Mucosa of stomach (tissue), 1 donor: ENCODE measurements around the gene CASK.
"Not testable (repeated sequence)": the region's sequence is repeated elsewhere in the genome, so short reads cannot be mapped to it uniquely, and the experiment has no call there.

Source experiments
- H3K27me3 ChIP-seq: one replicate; pipeline ENCODE4 v1.7.0; 2013; ENCODE audit warnings: mild to moderate bottlenecking, low read length; ENCODE audit not compliant: control insufficient read depth, insufficient read depth
- H3K36me3 ChIP-seq: one replicate; pipeline ENCODE4 v1.7.0; 2013; ENCODE audit warnings: low read length; ENCODE audit not compliant: control insufficient read depth, insufficient read depth
- H3K4me1 ChIP-seq: one replicate; pipeline ENCODE4 v1.7.0; 2013; ENCODE audit warnings: mild to moderate bottlenecking, low read length; ENCODE audit not compliant: control insufficient read depth, insufficient read depth
- H3K4me3 ChIP-seq: one replicate; pipeline ENCODE4 v1.7.0; 2013; ENCODE audit warnings: low read length
- H3K9ac ChIP-seq: one replicate; pipeline ENCODE4 v1.7.0; 2013; ENCODE audit warnings: mild to moderate bottlenecking, low read length, moderate library complexity
- H3K9me3 ChIP-seq: one replicate; pipeline ENCODE4 v1.7.0; 2013; ENCODE audit warnings: mild to moderate bottlenecking, low read length, moderate library complexity; ENCODE audit not compliant: control insufficient read depth
- donor health status: Pancreatic carcinoma.

CASK gene

DNA sequence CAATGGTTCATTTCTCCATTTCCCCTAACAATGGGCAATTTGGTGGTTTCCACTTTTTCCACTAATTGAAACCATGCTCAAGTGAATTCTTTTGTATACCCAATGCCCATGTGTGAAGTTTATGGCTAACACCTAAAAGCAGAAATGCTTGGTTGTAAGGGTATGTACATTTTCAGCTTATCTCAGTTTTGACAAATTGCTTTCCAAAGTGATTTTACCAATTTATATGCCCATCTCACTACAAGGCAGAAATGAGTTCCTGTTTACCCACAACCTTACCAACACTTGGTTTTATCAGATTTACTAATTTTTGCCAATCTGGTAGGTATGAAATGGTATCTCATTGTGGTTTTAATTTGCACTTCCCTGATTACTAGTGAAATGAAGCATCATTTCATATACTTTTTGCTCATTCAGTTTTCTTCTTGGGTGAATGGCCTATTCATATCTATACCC lies 219.8 kb downstream of the CASK start:
- H3K9ac ChIP-seq = no peak overlapping the region
- H3K4me1 ChIP-seq = no peaks in the 10 kb centered on the region
- no peak overlapping the region for H3K4me3 ChIP-seq
- H3K36me3 ChIP-seq = no peaks in the 10 kb centered on the region
- H3K9me3 ChIP-seq = no peaks in the 10 kb centered on the region
- H3K27me3 ChIP-seq = no peaks in the 10 kb centered on the region

GRCh38 chrX:41695426-41695825 lies 227.9 kb downstream of the CASK start:
- Histone ChIP-seq H3K27me3 (no peaks in the 10 kb centered on the region), H3K4me3 (no peak overlapping the region), H3K9ac (no peak overlapping the region), H3K9me3 (no peaks in the 10 kb centered on the region), H3K36me3 (no peaks in the 10 kb centered on the region), H3K4me1 (no peaks in the 10 kb centered on the region)

- H3K4me3 ChIP-seq = no peak overlapping the region
- H3K4me1 ChIP-seq = no peaks in the 10 kb centered on the region
- H3K9me3 ChIP-seq = no peaks in the 10 kb centered on the region
- H3K27me3 ChIP-seq = no peaks in the 10 kb centered on the region
- H3K9ac ChIP-seq = no peak overlapping the region
- no peaks in the 10 kb centered on the region for H3K36me3 ChIP-seq
These were observed 230.3 kb downstream of the CASK start for GRCh38 chrX:41693024-41693423.

DNA sequence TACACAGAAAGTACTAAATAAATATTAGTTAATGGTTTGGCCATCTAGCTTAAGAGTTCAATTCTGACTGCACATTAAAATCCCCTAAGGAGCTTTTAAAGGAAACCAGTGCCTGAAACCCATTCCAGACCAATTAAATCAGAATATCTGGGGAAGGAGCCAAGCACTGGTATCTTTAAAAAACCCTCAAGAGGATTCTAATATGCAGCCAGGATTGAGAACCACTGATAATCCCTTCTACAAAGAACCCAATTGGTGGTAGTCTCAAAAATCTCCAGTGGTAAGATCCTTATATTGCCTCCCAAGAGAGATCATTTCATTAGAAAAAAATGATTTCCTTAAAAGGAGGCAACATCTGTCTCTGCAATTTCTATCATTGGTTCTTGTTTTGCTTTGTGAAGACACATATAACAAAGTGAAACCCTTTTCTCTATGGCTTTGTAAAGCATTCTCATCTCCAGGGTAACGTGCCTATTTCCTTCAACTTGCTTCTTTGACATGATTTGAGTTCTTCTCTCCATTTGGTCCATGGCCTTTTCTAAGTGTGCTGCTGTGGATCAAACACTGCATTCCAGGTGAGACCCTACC lies 231.1 kb downstream of the CASK start:
- H3K36me3 ChIP-seq = no peaks in the 10 kb centered on the region
- H3K9me3 ChIP-seq = no peaks in the 10 kb centered on the region
- no peak overlapping the region for H3K4me3 ChIP-seq
- no peaks in the 10 kb centered on the region for H3K27me3 ChIP-seq
- no peak overlapping the region for H3K9ac ChIP-seq
- H3K4me1 ChIP-seq = no peaks in the 10 kb centered on the region

DNA sequence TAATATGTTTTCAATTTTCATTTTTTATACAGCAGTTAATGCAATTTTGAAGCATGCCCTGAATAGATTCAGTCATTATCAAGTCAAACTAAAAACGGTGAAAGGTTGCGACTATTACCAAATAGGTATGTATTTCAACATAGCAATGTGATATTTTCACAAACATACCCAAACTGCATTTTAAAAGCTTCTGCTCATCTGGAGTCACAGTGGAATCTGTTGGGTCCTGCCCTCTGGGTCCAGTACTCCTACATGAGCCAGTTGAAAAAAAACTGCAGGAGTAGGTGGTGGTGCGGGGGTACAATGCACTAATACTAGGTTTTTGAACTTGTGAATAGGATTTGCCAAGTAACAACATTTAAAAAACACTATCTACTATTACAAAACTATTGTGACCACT lies 233.6 kb downstream of the CASK start:
- no peaks in the 10 kb centered on the region for H3K27me3 ChIP-seq
- no peaks in the 10 kb centered on the region for H3K9me3 ChIP-seq
- no peaks in the 10 kb centered on the region for H3K36me3 ChIP-seq
- H3K4me1 ChIP-seq = no peaks in the 10 kb centered on the region
- no peak overlapping the region for H3K4me3 ChIP-seq
- H3K9ac ChIP-seq = no peak overlapping the region

GRCh38 chrX:41688835-41689234 lies 234.5 kb downstream of the CASK start, which contains the start of gene GPR34:
Gene GPR34 (plus strand): TSS chrX:41688973. CDS start chrX:41695634, 6,661 bp downstream.
- H3K9me3 ChIP-seq = no peaks in the 10 kb centered on the region
- H3K4me3 ChIP-seq = no peak within 1 kb of the TSS
- no peaks in the 10 kb centered on the region for H3K4me1 ChIP-seq
- H3K9ac ChIP-seq = no peak within 1 kb of the TSS
- no peaks in the 10 kb centered on the region for H3K27me3 ChIP-seq
- H3K36me3 ChIP-seq = no peaks in the 10 kb centered on the region

DNA sequence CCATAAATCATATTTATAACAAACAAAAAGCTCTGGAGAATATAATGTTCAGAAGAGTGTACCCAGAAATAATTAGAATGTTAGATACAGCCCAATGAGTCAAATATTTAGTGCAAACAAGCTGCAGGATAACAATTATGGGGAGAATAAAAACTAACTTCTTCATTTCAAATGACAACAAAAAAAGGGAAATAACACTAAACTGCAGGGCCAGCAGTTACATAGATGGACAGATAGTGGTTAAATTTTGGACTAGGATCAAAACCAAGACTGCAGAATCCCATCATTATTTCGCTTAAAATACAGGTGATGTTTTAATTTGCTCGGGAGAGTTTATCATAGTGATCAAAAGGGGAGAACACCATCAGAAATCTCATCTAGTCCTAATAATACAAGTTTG lies 235.2 kb downstream of the CASK start:
- Histone ChIP-seq H3K36me3 (no peaks in the 10 kb centered on the region), H3K9ac (no peak overlapping the region), H3K4me1 (no peaks in the 10 kb centered on the region), H3K4me3 (no peak overlapping the region), H3K9me3 (no peaks in the 10 kb centered on the region), H3K27me3 (no peaks in the 10 kb centered on the region)

GRCh38 chrX:41686788-41687187 lies 236.6 kb downstream of the CASK start:
- no peak overlapping the region for H3K4me3 ChIP-seq
- H3K9ac ChIP-seq = no peak overlapping the region
- H3K36me3 ChIP-seq = no peaks in the 10 kb centered on the region
- H3K9me3 ChIP-seq = no peaks in the 10 kb centered on the region
- no peaks in the 10 kb centered on the region for H3K27me3 ChIP-seq
- H3K4me1 ChIP-seq = no peaks in the 10 kb centered on the region

- no peak overlapping the region for H3K4me3 ChIP-seq
- H3K9ac ChIP-seq = no peak overlapping the region
- H3K27me3 ChIP-seq = no peaks in the 10 kb centered on the region
- no peaks in the 10 kb centered on the region for H3K4me1 ChIP-seq
- no peaks in the 10 kb centered on the region for H3K36me3 ChIP-seq
- no peaks in the 10 kb centered on the region for H3K9me3 ChIP-seq
These were observed 238.4 kb downstream of the CASK start for GRCh38 chrX:41684940-41685339.

DNA sequence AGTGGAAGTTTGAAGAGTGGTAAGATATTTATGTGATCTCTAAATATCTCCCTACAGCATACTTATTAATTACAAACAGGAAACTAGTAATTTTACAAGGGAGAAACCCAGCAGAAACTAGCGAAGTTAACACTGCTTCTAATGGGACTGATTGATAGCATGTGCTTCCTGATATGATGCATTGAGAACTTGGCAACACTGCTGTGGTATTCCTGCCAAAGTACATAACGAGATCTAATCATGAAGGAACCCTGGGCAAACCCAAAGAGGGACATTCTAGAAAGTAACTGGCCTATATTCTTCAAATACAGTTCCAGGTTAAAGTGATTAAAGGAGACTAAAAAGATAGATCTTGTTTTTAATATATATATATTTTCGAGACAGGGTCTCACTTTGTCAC lies 239.2 kb downstream of the CASK start:
- Histone ChIP-seq H3K36me3 (no peaks in the 10 kb centered on the region), H3K4me3 (no peak overlapping the region), H3K9me3 (no peaks in the 10 kb centered on the region), H3K4me1 (no peaks in the 10 kb centered on the region), H3K27me3 (no peaks in the 10 kb centered on the region), H3K9ac (no peak overlapping the region)

- no peak overlapping the region for H3K9ac ChIP-seq
- H3K4me3 ChIP-seq = no peak overlapping the region
- H3K36me3 ChIP-seq = no peaks in the 10 kb centered on the region
- H3K4me1 ChIP-seq = no peaks in the 10 kb centered on the region
- H3K27me3 ChIP-seq = no peaks in the 10 kb centered on the region
- no peaks in the 10 kb centered on the region for H3K9me3 ChIP-seq
These were observed 245.9 kb downstream of the CASK start for GRCh38 chrX:41677183-41678060.

DNA sequence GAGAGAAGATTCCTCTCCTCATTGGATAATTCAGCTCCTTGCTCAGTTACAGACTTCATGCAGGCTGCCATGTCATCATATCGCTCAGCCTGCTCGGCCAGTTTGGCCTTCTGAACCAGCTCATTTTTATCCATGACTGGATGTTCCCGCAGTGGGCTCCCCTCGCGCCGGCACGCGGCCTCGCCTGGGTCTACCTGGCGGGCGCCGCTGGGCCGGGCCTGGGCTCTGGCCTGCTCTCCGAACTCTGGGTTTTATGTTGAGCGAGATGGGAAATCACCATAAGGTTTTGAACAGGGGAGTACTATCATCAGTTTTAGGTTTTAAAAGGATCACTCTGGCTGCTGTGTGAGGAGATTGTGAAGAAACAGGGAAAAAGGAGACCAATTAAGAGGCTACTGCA lies 247.0 kb downstream of the CASK start:
- not testable (repeated sequence) for H3K27me3 ChIP-seq, H3K9me3 ChIP-seq, H3K36me3 ChIP-seq, H3K9ac ChIP-seq, H3K4me3 ChIP-seq, H3K4me1 ChIP-seq
